ENCODE results near the gene DENND4A.
"Not testable (repeated sequence)": the region's sequence is repeated elsewhere in the genome, so short reads cannot be mapped to it uniquely, and the experiment has no call there.

The DENND4A gene

GRCh38 chr15:65789105-65789504, 3.0 kb downstream of the DENND4A start:
- DNase-seq (ENCODE audit: low spot score) = no peak

- DNase-seq (ENCODE audit: low spot score) = no peak
Observed at GRCh38 chr15:65787260-65787659, 4.8 kb downstream of the DENND4A start.

- no peak for DNase-seq (ENCODE audit: low spot score)
Observed at GRCh38 chr15:65785151-65785550, 6.9 kb downstream of the DENND4A start.

- no peak for DNase-seq (ENCODE audit: low spot score)
Observed at GRCh38 chr15:65783872-65784271, 8.2 kb downstream of the DENND4A start.

- no peak for DNase-seq (ENCODE audit: low spot score)
Observed at GRCh38 chr15:65782096-65782495, 10.0 kb downstream of the DENND4A start.

GRCh38 chr15:65778701-65779100, 13.4 kb downstream of the DENND4A start:
- DNase-seq (ENCODE audit: low spot score) = not testable (repeated sequence)

GRCh38 chr15:65778269-65778668, 13.8 kb downstream of the DENND4A start:
- no peak for DNase-seq (ENCODE audit: low spot score)

- no peak for DNase-seq (ENCODE audit: low spot score)
Observed at GRCh38 chr15:65777843-65778242, 14.2 kb downstream of the DENND4A start.

GRCh38 chr15:65777053-65777452, 15.0 kb downstream of the DENND4A start:
- no peak for DNase-seq (ENCODE audit: low spot score)

DNA sequence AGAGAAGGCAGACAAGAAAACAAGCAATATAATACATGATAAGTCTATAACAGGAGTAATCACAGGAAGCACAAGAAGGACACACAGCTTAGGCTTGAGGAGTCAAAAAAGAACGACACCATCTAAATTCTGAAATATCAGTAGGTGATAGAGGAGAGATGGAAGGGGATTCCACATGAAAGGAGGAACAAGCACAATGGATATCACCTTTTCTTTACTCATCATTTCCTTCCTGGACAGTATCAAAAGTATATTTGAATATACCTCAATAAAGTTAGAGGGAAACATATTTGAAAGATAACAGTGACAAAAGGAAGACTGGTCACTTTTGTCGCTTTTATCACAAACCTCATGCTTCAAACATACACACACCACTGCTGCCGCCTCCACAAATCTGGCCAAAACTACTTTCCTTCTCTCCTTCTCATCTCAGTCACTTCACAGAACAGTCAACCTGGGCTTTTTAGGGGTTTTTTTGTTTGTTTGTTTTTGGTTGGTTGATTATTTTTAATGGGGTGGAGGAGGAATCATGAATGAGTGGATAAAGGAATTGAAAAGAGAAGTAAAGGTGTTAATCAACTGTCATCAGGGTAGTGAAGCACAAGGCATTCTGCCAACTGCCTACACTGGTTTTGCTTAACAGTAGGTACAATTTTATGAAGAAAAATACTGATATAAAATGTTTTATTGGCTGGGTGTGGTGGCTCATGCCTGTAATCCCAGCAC, 18.5 kb downstream of the DENND4A start:
- DNase-seq (ENCODE audit: low spot score) = no peak

GRCh38 chr15:65772930-65773329, 19.2 kb downstream of the DENND4A start:
- no peak for DNase-seq (ENCODE audit: low spot score)

GRCh38 chr15:65771870-65772269, 20.2 kb downstream of the DENND4A start:
- no peak for DNase-seq (ENCODE audit: low spot score)

- no peak for DNase-seq (ENCODE audit: low spot score)
Observed at GRCh38 chr15:65769482-65769881, 22.6 kb downstream of the DENND4A start.

DNA sequence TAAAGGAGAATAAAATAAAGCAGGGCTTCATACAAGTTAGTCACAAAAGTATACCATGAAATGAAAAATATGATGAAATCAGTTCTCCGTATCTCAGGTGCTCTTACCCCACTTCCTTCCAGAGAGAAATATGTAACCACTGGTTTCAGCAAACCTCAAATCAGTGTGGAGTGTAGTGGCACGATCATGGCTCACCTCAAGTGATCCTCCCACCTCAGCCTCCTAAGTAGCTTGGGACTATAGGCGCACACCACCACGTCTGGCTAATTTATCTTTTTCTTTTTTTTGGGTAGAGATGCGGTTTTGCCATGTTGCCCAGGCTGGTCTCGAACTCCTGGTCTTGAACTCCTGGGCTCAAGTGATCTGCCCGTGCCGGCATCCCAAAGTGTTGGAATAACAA, 24.2 kb downstream of the DENND4A start:
- DNase-seq (ENCODE audit: low spot score) = no peak

- DNase-seq (ENCODE audit: low spot score) = no peak
Observed at GRCh38 chr15:65767264-65767595, 24.9 kb downstream of the DENND4A start.

GRCh38 chr15:65766422-65767263, 25.4 kb downstream of the DENND4A start:
- no peak for DNase-seq (ENCODE audit: low spot score)

GRCh38 chr15:65765106-65765505, 27.0 kb downstream of the DENND4A start:
- no peak for DNase-seq (ENCODE audit: low spot score)

DNA sequence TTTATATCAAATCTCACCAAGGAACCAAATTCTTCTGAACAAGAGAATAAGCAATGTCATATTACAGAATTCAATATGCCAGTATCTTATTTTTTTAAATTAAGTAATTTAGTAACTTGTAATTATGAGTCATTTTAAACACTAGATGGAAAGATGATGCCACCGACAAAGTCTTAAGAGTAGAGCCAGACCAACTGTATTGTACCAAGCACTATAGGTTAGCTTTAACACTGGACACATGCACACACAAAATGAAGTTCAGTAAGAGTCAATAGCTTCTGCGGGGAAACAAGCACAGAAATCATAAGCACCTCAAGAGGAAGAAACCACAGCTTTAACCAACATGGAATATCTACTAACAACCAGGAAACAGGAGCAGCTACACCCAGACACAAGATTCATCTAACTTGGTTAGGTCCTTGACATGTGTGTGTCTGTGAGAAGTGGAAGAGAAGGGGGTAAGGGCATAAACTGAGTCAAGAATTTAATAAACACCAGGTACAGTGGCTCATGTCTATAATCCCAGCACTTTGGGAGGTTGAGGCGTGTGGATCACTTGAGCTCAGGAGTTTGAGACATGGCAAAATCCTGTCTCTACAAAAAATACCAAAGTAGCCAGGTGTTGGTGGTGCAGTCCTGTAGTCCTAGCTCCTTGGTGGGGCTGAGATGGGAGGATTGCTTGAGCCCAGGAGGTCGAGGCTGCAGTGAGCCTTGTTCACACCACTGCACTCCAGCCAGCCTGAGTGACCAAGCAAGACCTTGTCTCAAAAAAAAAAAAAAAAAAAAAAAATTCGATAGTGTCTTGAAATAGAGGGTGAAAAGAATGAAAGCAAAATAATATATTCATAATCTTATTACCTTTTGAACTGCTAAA, 28.9 kb downstream of the DENND4A start:
- no peak for DNase-seq (ENCODE audit: low spot score)

GRCh38 chr15:65762399-65762798, 29.7 kb downstream of the DENND4A start:
- no peak for DNase-seq (ENCODE audit: low spot score)

- no peak for DNase-seq (ENCODE audit: low spot score)
Observed at GRCh38 chr15:65761210-65761926, 30.7 kb downstream of the DENND4A start.

GRCh38 chr15:65759441-65759840, 32.7 kb downstream of the DENND4A start:
- no peak for DNase-seq (ENCODE audit: low spot score)

DNA sequence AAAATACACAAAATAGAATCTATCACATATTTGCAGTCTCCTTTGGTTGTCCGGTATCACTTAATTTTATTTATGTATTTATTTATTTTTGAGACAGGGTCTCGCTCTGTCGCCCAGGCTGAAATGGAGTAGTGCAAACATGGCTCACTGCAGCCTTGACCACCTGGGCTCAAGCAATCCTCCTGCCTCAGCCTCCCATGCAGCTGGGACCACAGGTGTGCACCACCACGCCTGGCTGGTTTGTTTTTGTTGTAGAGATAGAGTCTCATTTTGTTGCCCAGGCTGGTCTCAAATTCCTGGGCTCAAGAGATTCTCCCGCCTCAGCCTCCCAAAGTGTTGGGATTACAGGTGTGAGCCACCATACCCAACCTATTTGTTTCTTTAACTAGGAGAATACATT, 33.9 kb downstream of the DENND4A start:
- no peak for DNase-seq (ENCODE audit: low spot score)
